HG03521 (cell line): Measurements from ENCODE around the gene ASCC1.
"Not testable (repeated sequence)": the region's sequence is repeated elsewhere in the genome, so short reads cannot be mapped to it uniquely, and the experiment has no call there.

Source experiments
- ATAC-seq: cut with Tn5 transposase; IDR thresholded peaks from one replicate; pipeline ENCODE4 v1.9.1; 2021; ENCODE audit warnings: mild to moderate bottlenecking, moderate library complexity; ENCODE audit not compliant: unreplicated experiment

The ASCC1 gene

DNA sequence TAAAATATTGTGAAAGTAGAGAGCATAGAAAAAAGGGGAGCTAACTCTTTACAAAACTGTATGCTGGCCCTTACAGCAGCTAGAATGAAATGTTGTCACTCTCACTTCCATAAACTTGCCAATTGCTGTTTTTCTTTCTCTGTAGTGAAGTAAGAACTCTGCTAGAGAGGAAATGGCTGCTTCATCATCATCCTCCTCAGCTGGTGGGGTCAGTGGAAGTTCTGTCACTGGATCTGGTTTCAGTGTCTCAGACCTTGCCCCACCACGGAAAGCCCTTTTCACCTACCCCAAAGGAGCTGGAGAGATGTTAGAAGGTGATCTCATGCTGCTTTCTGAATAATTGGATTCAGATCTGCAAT, 7.6 kb upstream of the ASCC1 start:
- no peak for ATAC-seq

- no peak for ATAC-seq
These were observed 5.2 kb upstream of the ASCC1 start for GRCh38 chr10:72221278-72221677.

GRCh38 chr10:72220637-72221036, 4.6 kb upstream of the ASCC1 start:
- no peak for ATAC-seq

GRCh38 chr10:72219235-72219814, 3.2 kb upstream of the ASCC1 start:
- no peak for ATAC-seq

DNA sequence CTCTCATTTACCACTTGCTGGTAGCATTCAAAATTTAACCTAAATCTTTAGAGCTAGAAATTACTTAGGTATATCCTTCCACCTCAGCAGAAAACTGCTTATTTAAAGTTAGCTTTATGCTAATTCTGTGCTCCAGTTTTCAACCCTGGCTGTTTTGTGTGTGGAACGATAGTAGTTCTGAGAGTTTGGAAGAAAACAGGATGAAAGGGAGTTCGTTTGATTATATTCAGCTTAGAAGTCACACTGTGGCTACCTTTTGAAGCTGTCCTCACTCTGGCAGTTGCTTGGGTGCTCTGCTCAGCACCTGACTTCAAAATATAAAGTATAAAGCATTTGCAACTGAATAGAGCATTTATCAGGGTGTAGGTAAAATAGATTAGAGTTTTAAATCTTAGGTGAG, 2.6 kb upstream of the ASCC1 start:
- no peak for ATAC-seq

DNA sequence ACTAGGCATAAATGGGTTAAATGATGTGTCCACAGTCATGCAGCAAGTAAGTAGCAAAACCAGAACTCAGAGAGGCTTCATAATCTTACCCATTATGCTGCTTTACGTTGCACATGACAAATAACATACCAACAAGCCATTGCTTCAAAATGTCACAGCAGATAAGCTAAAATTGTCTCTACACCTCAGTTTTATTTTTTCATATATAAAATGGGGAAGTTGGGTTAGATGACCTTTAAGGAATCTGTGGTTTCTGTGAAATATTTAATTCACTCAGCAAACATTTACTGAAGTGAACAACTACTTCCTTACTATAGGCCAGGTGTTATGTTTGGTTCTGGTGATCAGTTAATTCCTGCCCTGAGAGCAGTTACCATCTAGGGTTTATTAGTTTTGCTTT, 2.2 kb upstream of the ASCC1 start:
- no peak for ATAC-seq

- not testable (repeated sequence) for ATAC-seq
These were observed 4.2 kb downstream of the ASCC1 start for GRCh38 chr10:72211832-72212231.

DNA sequence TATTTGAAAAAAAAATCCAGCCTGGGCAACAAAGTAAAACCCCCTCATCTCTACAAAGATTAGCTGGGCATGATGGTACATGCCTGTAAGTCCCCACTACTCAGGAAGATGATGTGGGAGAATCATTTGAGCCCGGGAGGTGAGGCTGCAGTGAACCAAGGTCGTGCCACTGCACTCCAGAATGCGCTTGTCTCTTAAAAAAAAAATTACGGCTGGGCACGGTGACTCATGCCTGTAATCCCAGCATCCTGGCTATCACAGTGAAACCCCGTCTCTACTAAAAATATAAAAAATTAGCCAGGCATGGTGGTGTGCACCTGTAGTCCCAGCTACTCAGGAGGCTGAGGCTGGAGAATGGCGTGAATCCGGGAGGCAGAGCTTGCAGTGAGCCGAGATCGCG, 4.7 kb downstream of the ASCC1 start:
- ATAC-seq: not testable (repeated sequence)

DNA sequence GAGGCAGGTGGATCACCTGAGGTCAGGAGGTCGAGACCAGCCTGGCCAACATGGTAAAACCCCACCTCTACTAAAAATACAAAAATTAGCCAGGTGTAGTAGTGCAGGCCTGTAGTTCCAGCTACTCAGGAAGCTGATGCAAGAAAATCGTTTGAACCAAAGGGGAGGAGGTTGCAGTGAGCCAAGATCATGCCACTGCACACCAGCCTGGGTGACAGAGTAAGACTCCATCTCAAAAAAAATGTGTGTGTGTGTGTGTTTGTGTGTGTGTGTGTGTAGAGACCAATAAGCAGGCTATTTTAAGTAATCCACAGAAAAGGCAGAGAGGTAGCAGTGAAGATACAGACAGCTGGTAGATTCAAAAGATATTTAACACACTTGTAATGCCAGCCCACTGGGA, 7.5 kb downstream of the ASCC1 start:
- not testable (repeated sequence) for ATAC-seq

- ATAC-seq: no peak
These were observed 9.4 kb downstream of the ASCC1 start for GRCh38 chr10:72206511-72207229.

- no peak for ATAC-seq
These were observed 11.4 kb downstream of the ASCC1 start for GRCh38 chr10:72204724-72205123.

DNA sequence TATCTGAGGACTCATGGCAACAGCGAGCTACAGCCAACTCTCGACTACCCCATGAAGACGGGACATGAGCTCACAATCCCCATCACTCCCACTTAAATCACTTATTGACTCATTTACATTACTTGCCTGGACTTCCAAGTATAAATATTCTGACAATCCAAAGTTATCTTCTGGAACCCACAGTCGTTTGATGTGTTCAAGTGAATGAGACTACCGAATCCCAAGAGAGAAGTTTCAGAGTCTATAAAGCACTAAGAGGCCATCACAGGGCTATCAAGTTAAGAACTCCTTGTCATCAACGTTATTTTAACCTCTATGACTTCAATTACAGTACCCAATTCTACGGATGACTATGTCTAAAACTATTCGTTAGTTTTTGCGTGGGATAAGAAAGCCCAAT, 11.8 kb downstream of the ASCC1 start:
- no peak for ATAC-seq

DNA sequence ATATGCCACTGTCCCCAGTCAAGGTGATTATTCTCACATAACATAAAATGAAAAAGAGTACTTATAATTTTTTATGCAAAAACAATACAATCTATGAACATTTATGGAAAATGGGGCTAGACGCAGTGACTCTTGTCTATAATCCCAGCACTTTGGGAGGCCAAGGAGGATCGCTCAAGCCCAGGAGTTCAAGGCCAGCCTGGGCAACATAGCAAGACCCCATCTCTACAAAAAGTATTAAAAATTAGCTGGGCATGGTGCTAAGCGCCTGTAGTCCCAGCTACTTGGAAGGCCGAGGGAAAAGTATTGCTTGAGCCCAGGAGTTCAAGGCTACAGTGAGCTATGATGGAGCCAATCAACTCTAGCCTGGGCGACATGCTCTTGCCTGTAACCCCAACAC, 14.8 kb downstream of the ASCC1 start:
- no peak for ATAC-seq

GRCh38 chr10:72200883-72201282, 15.2 kb downstream of the ASCC1 start:
- ATAC-seq: no peak

GRCh38 chr10:72194949-72195348, 21.1 kb downstream of the ASCC1 start:
- no peak for ATAC-seq

GRCh38 chr10:72186982-72187330, 29.1 kb downstream of the ASCC1 start:
- no peak for ATAC-seq

GRCh38 chr10:72186258-72186981, 29.7 kb downstream of the ASCC1 start:
- no peak for ATAC-seq

GRCh38 chr10:72184156-72184555, 31.9 kb downstream of the ASCC1 start:
- ATAC-seq: no peak

GRCh38 chr10:72177454-72177853, 38.6 kb downstream of the ASCC1 start:
- no peak for ATAC-seq

DNA sequence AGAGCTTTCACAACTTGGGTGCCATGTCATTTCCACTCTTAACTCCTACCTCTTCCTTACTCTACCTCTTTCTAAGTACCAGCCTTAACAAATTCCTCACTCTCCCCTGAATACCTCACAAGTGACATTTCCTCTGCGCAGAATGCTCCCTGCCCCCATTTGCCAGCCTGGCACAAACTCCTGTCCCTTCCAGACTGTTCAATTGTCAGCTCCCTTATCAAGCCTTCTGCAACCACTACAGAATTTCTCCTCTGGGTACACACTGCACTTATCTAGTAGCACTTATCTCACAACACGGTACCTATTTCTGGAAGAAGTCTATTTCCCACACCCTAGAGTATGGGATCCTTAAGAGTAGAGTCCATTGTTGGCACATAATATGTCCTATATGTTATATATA, 39.4 kb downstream of the ASCC1 start:
- ATAC-seq: no peak

DNA sequence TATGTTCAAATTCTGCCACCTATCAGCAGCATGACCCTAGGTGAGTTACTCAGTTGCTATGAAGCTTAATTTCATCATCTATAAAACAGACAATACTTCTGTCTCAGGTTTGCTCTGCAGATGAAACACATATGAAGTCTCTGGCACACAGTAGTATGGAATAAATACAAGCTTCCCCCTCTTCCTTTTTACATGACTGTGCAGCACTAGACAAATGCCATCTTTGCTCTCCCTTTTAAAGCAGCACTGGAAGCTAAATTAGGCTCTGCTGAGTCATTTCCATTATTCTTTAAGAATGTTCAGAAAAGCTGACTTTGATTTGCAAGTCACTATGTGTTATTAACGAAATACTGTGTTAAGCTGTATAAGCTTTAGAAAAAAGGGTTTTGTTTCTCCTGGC, 40.9 kb downstream of the ASCC1 start:
- ATAC-seq: no peak

DNA sequence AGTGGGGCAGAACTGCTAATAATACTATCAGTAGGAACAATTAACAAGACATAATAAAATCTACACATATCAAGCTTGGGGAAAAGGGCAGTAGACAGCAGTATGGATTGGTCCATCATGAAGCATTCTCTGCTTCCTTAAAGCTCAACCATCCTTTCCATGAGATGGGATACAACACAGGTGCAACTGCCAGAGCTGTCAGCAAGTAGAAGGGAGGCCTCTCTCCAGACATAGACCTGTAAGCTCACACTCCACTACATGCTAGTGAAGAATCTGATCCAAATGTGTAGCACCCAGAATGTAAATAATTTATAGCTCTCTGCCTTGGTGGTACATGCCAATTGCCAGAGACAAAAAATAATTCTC, 41.8 kb downstream of the ASCC1 start:
- no peak for ATAC-seq
